ENCODE data around the gene OPCML.

DNA sequence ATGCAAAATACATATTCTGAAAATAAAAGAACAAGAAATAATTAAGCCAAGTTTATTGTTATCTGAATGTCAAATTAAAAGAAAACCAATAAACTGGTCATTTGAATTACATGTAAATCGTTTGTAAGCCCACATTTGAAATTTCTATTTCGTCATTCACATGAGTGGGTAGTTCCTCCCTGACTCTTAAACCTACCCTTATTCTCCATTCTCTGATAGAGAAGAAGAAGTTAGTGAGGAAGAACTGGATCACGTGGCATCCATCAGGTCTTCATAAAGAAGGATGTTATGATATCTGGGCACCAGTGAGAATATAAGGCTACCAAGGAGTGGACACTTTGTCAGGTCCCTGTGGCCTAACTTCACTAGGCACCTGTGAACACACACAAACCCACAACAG is 328.1 kb downstream of the OPCML start:
- no peak for TF ChIP-seq POLR2A (IDR thresholded peaks at IDR 0.05; ENCODE audit: low read depth)
- no peak for TF ChIP-seq POLR2AphosphoS5 (IDR thresholded peaks at IDR 0.05)
- TF ChIP-seq, protein P1, sequence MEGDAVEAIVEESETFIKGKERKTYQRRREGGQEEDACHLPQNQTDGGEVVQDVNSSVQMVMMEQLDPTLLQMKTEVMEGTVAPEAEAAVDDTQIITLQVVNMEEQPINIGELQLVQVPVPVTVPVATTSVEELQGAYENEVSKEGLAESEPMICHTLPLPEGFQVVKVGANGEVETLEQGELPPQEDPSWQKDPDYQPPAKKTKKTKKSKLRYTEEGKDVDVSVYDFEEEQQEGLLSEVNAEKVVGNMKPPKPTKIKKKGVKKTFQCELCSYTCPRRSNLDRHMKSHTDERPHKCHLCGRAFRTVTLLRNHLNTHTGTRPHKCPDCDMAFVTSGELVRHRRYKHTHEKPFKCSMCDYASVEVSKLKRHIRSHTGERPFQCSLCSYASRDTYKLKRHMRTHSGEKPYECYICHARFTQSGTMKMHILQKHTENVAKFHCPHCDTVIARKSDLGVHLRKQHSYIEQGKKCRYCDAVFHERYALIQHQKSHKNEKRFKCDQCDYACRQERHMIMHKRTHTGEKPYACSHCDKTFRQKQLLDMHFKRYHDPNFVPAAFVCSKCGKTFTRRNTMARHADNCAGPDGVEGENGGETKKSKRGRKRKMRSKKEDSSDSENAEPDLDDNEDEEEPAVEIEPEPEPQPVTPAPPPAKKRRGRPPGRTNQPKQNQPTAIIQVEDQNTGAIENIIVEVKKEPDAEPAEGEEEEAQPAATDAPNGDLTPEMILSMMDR (IDR thresholded peaks at IDR 0.05) = no peak
- TF ChIP-seq EP300 (IDR thresholded peaks at IDR 0.05) = no peak

Measured in esophagus muscularis mucosa (tissue), 4 donors.